Adrenal gland (tissue), 19 donors: ENCODE measurements around the gene CHD2. TPM values are rescaled to one million over a fixed set of nuclear protein-coding genes. Genes with fewer than 3 reads are reported as not detected.

ENCODE experiments used
- DNase-seq, 7 donors: peaks; one replicate each; pipeline ENCODE4 v3.0.0-alpha.2; 2019 to 2020
- H3K27ac ChIP-seq, 5 donors: fragments of 200-600 bp; sonication (generic) in 4 of 5; 1 replicate in 3 of 5; 2 replicates in 2 of 5; pipeline versions ENCODE4 v1.5.1 to v1.8.0; 2016 to 2020; ENCODE audit warnings: mild to moderate bottlenecking in 1 of 5
- H3K27me3 ChIP-seq: fragments of 200-600 bp; 2 replicates; pipeline ENCODE4 v1.8.0; 2021
- H3K36me3 ChIP-seq, 2 donors: fragments of 200-600 bp; replicated peaks in 1 of 2; 1 replicate in 1 of 2; 2 replicates in 1 of 2; pipeline versions ENCODE4 v1.5.1 to v1.8.0; 2018 to 2022
- H3K4me1 ChIP-seq, 2 donors: fragments of 200-600 bp; replicated peaks in 1 of 2; 1 replicate in 1 of 2; 2 replicates in 1 of 2; pipeline versions ENCODE4 v1.5.1 to v1.8.0; 2018 to 2021
- H3K4me3 ChIP-seq, 4 donors: fragments of 200-600 bp; sonication (generic) in 3 of 4; one replicate each; pipeline ENCODE4 v1.5.1; 2016 to 2018
- H3K9me3 ChIP-seq, 3 donors: fragments of 200-600 bp; sonication (generic) in 1 of 3; replicated peaks in 1 of 3; 1 replicate in 2 of 3; 2 replicates in 1 of 3; pipeline versions ENCODE4 v1.5.1 to v1.8.0; 2016 to 2021
- POLR2A ChIP-seq, 2 donors: fragments of 450-650 bp; IDR thresholded peaks; one replicate each; pipeline ENCODE4 v1.6.1; 2017; ENCODE audit warnings: antibody characterized with exemption in 2 of 2, mild to moderate bottlenecking in 2 of 2, moderate library complexity in 1 of 2
- WGBS, 4 donors: extraction: QIAGEN DNeasy Blood & Tissue Kit in 2 of 4; methylation state at CpG; one replicate each; pipeline versions ENCODE4 v1.1.5 to v1.1.7; 2013 to 2017; 5-methylcytosine and 5-hydroxymethylcytosine counted together
- intact Hi-C, 2 donors: fragments of 100-400 bp; cut with DNase I; formaldehyde crosslinking; loops; one replicate each; pipeline versions ENCODE4 v1.14.1 to v1.15.0; 2022 to 2023
- long read RNA-seq, 10 donors: library from polyadenylated mRNA in 3 of 10; unstranded in 2 of 10; stranded (forward) in 1 of 10; transcript quantifications; one replicate each; pipeline ENCODE4 v2.0.0 and lab custom pipeline, GENCODE V29; 2021 to 2026
- polyA plus RNA-seq, 3 donors: library from polyadenylated mRNA; stranded (reverse); fragments of 200-250 nt in 2 of 3; fragments of 350-450 nt in 1 of 3; fragmentation: Illumina TruSeq in 1 of 3; extraction: RNeasy Lipid Tissue Mini Kit (QIAGEN cat#74804) in 1 of 3; gene quantifications; one replicate each; pipeline ENCODE4 v1.2.3, GENCODE V29; 2013 to 2014
- total RNA-seq, 9 donors: library from RNA; depleted of rRNA in 4 of 9; stranded (reverse); fragments of >200 nt in 4 of 9; fragments of 120-200 nt in 1 of 9; fragmentation: NEBNext Ultra II Directional in 1 of 9; extraction: Animal tissue kit (Norgen Biotek cat#: 25700) in 1 of 9; gene quantifications; one replicate each; pipeline versions ENCODE4 v1.1.0 to v1.2.4, GENCODE V29; 2013 to 2023
- TF ChIP-seq, protein P1 (sequence below), 6 experiments: fragments of 450-650 bp in 4 of 6; fragments of 200-600 bp in 2 of 6; sonication (generic) in 1 of 6; IDR thresholded peaks; 1 replicate in 5 of 6; 2 replicates in 1 of 6; pipeline versions ENCODE4 v1.5.1 to v1.8.0; 2016 to 2021; ENCODE audit warnings: antibody characterized with exemption in 6 of 6, mild to moderate bottlenecking in 2 of 6, moderate library complexity in 1 of 6
- donor health status: healthy with polysubstance abuse.
- donor health status: Bipolar disorder and iron deficiency.
- donor health status: DM: yes; HTN: yes; CAD: no.
- donor health status: DM: no; HTN: no; CAD: no.
- donor health status: DM: no; HTN: no; CAD: no.
- donor health status: DM: yes; HTN: yes; CAD: no.

CHD2 gene
- 100 to 1,000 TPM in 2 of 9 donors, 10 to 100 TPM in 7; 41.3 to 115 (median 84.6) TPM for total RNA-seq
- polyA plus RNA-seq: 10 to 100 TPM; 40.1 to 60.2 (median 50.3) TPM
- long read RNA-seq, donor 1, partial matches to known transcripts: 31 of 33 reads
- long read RNA-seq, donor 1, other reads (novel, unspliced or antisense): 0 of 33 reads
- long read RNA-seq, donor 2, partial matches to known transcripts: 14 of 20 reads
- long read RNA-seq, donor 2, other reads (novel, unspliced or antisense): 0 of 20 reads
- long read RNA-seq, donor 3, partial matches to known transcripts: 0 of 2 reads
- long read RNA-seq, donor 3, other reads (novel, unspliced or antisense): 0 of 2 reads
- long read RNA-seq, donor 4, partial matches to known transcripts: 12 of 20 reads
- long read RNA-seq, donor 4, other reads (novel, unspliced or antisense): 8 of 20 reads
- long read RNA-seq, donor 5, partial matches to known transcripts: 1 of 11 reads
- long read RNA-seq, donor 5, other reads (novel, unspliced or antisense): 8 of 11 reads
- long read RNA-seq, donor 6, partial matches to known transcripts: 8 of 15 reads
- long read RNA-seq, donor 6, other reads (novel, unspliced or antisense): 6 of 15 reads
- long read RNA-seq, donor 7, partial matches to known transcripts: 0 of 2 reads
- long read RNA-seq, donor 7, other reads (novel, unspliced or antisense): 0 of 2 reads
- long read RNA-seq, donor 8, transcript CHD2-212 (2 exons, 1,740 nt): major isoform, 9 of 21 reads
- long read RNA-seq, donor 8, partial matches to known transcripts: 10 of 21 reads
- long read RNA-seq, donor 8, other reads (novel, unspliced or antisense): 0 of 21 reads
- long read RNA-seq, donor 9, partial matches to known transcripts: 0 of 4 reads
- long read RNA-seq, donor 9, other reads (novel, unspliced or antisense): 0 of 4 reads
- long read RNA-seq, donor 10: 0 reads

DNA sequence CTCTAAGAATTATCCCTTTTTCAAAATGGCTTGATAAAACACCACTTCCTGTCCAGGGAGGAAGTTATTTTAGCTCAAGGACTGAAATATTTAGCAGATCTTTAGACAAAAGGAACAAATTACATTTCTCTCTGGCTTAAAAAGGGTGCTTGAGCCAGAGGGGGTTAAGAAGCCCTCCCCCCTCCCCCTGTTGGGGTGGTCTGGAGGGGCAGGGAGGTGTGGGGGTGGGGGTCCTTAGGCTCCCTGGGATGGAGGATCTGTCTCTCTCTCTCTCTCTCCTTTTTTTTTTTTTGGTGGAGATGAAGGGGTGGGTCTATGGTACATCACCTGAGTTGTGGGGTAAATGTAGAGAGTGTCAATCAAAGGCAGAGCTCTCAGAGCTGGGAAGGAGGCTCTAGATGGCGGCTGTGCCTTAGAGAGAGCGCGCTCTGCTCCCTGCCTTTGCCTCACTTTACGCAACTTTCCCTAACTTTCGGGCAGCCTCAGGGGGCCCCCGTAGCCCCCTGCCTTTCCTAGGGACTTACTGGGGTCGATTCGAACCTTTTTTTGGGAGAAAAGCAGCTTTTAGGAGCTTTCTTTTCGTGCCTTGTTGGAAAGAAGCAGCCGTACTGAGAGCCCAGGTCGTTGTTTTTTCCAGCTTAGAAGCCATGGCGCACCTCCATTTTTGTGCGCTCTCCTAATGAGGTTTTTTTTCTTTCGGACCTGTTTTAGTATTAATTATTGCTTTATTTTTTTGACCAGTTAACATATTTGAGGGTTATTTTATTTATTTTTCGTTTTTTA is at the start of gene CHD2:
TSS of gene CHD2 (plus strand) at position 377 of the 783 bp plus-strand sequence. CDS start 914 bp downstream, outside the sequence.
- peak within 1 kb of the TSS; percentile 94 to 99 (median 98) for H3K27ac ChIP-seq
- no peaks in the 10 kb centered on the region for H3K27me3 ChIP-seq
- intact Hi-C loops: no loop called here
- 0 to 1% (median 0%) methylated on average over 12 to 15 of the region's 15 CpGs for WGBS, 4 donors
- peaks cover 0 to 19% of the 10 kb centered on the region in 2 donors for H3K36me3 ChIP-seq
- H3K4me1 ChIP-seq: peaks cover 4 to 61% of the 10 kb centered on the region in 2 donors
- no peaks in the 10 kb centered on the region for H3K9me3 ChIP-seq
- peak within 1 kb of the TSS; percentile 16 to 75 (median 52) for H3K4me3 ChIP-seq
- peak; percentile 52 to 83 (median 72) for DNase-seq
- TF ChIP-seq, protein P1, sequence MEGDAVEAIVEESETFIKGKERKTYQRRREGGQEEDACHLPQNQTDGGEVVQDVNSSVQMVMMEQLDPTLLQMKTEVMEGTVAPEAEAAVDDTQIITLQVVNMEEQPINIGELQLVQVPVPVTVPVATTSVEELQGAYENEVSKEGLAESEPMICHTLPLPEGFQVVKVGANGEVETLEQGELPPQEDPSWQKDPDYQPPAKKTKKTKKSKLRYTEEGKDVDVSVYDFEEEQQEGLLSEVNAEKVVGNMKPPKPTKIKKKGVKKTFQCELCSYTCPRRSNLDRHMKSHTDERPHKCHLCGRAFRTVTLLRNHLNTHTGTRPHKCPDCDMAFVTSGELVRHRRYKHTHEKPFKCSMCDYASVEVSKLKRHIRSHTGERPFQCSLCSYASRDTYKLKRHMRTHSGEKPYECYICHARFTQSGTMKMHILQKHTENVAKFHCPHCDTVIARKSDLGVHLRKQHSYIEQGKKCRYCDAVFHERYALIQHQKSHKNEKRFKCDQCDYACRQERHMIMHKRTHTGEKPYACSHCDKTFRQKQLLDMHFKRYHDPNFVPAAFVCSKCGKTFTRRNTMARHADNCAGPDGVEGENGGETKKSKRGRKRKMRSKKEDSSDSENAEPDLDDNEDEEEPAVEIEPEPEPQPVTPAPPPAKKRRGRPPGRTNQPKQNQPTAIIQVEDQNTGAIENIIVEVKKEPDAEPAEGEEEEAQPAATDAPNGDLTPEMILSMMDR (IDR thresholded peaks at IDR 0.05): no peak
- TF ChIP-seq POLR2A (IDR thresholded peaks at IDR 0.05): peak; percentile 90 to 95

DNA sequence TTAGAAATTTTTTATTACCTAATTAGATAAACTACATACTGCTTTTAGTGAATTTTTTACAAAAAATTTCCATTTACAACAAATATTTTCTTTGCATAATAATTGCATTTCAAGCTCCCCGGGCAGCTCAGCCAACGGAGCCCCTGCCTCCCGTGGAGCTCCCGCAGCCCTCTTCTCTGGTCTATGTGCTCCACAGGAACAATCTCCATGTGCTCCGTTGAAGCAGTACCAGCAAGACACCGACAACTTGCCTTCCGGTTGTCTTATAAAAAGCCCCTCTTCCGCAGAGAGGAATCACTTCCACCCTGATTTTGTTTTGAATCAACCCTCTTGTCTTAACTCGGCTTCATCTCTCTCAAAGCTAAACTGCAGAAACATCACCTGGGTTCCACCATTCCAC is 46.9 kb upstream of the CHD2 start:
- Histone ChIP-seq H3K36me3 (no peaks in the 10 kb centered on the region), H3K9me3 (no peaks in the 10 kb centered on the region), H3K4me3 (no peak overlapping the region), H3K27ac (no peak overlapping the region), H3K27me3 (no peaks in the 10 kb centered on the region), H3K4me1 (peaks cover 0 to 8% of the 10 kb centered on the region in 2 donors)
- TF ChIP-seq, protein P1 (IDR thresholded peaks at IDR 0.05): no peak
- TF ChIP-seq POLR2A (IDR thresholded peaks at IDR 0.05): no peak
- 76 to 85% (median 80%) methylated on average over 9 of the region's 9 CpGs for WGBS, 4 donors
- intact Hi-C loops: no loop called here
- no peak for DNase-seq

DNA sequence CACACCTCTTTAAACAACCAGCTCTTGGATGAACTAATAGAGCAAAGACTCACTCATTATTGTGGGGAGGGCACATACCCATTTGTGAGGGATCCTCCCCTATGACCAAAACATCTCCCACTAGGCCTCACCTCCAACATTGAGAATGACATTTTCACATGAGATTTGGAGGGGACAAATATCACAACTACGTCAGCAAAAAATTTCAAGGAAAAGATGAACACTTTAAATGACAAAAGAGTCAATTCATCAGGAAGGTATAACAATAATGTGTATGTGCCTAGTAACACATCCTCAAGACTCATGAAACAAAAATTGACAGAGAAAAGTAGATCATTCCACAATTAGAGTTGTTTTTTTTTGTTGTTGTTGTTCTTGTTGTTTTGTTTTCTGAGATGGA is 38.4 kb upstream of the CHD2 start:
- Histone ChIP-seq H3K4me1 (no peaks in the 10 kb centered on the region), H3K4me3 (no peak overlapping the region), H3K27ac (no peak overlapping the region), H3K27me3 (no peaks in the 10 kb centered on the region), H3K9me3 (peaks cover 0 to 7% (median 0%) of the 10 kb centered on the region in 3 donors), H3K36me3 (no peaks in the 10 kb centered on the region)
- intact Hi-C loops: no loop called here
- TF ChIP-seq POLR2A (IDR thresholded peaks at IDR 0.05): no peak
- TF ChIP-seq, protein P1 (IDR thresholded peaks at IDR 0.05): no peak
- 93 to 100% (median 96%) methylated on average over 1 of the region's 1 CpG for WGBS, 4 donors
- DNase-seq: no peak
